ENCODE measurements around the gene CD84.
"Not testable (repeated sequence)": the region's sequence is repeated elsewhere in the genome, so short reads cannot be mapped to it uniquely, and the experiment has no call there.

The CD84 gene

GRCh38 chr1:160608941-160609340 is 29.6 kb upstream of the CD84 start:
- DNase-seq: no peak

DNA sequence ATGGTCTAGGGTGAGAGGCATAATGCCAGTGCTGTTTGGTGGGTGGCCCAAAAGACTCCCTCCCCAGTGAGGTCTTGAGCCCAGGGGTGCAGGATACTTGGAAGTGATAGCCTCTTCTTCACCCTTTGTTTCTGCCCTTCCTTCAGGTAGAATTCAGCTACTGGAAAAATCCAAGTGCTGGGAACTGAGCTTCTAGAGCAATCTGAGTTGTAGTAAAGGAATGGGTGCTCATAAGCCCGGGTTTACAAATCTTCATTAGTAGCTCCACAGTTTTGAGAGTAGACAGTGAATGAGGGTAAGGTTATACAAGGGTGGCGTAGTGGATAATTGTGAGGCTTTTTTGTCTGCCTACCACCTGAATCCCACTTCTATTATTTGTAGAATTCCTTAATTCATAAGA is 29.2 kb upstream of the CD84 start:
- no peak for DNase-seq

- DNase-seq: no peak
Observed at GRCh38 chr1:160608057-160608456, 28.8 kb upstream of the CD84 start.

- no peak for DNase-seq
Observed at GRCh38 chr1:160607672-160608032, 28.4 kb upstream of the CD84 start.

GRCh38 chr1:160607011-160607671 is 27.8 kb upstream of the CD84 start:
- DNase-seq: peak; percentile 25 to 50

GRCh38 chr1:160606611-160607010 is 27.3 kb upstream of the CD84 start:
- no peak for DNase-seq

GRCh38 chr1:160605792-160606479 is 26.6 kb upstream of the CD84 start:
- DNase-seq: no peak

- no peak for DNase-seq
Observed at GRCh38 chr1:160605205-160605604, 25.9 kb upstream of the CD84 start.

DNA sequence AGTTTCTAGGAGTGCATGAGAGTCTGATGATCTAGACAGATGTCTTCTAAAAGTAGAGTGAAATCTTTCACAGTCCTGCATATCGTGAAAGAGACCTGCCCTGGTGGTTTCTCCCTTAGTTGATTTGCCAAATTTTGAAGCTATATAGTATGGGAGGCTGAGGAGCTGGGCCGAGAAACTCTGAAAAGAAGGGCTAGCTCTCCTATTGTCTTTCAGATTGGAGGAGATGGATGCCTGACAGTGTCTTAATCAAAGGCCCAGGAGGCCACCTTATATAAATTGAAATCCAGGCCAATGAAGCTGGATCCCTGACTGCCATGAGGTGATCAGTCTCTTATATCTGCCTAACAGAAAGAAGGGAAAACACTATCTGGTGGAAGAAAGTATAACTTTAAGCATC is 18.4 kb upstream of the CD84 start:
- DNase-seq: no peak

DNA sequence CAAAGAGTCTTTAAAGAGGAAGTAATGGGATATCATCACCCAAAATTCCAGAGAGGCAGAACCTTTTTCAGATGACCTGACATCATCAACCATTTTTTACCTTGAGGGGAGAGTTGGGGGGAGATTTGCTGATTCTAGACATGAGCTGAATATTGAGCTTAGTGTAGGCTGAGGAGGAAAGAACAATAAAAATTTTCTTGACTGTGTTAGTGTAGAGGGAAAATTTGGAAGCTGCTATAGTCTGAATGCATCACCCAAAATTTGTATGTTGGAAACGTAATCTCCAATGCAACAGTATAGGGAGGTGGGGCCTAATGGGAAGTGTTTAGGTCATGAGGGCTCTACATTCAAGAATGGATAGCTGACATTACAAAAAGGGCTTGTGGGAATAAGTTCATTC is 17.8 kb upstream of the CD84 start:
- DNase-seq: no peak

DNA sequence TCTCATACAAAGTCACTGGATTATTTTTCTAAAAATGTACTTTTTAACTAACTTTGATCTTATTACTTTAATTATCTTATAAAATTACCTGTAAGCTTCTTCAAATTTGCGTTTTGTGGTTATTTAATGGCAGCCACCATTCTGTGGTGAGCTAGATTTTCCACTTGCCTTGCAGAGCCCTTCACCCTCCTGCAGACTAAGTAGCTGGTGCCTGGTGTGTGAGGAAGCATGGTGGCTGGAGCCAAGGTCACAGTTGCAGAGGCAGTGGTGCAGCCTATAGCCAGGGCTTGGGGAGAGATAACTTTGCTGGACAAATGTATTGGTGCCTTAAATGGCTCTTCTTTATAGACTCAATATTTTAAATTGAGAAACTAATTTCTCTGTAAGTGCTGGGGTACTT is 11.2 kb upstream of the CD84 start:
- DNase-seq: no peak

- DNase-seq: no peak
Observed at GRCh38 chr1:160588468-160588867, 9.2 kb upstream of the CD84 start.

GRCh38 chr1:160584784-160585183 is 5.5 kb upstream of the CD84 start:
- no peak for DNase-seq

GRCh38 chr1:160582976-160583375 is 3.7 kb upstream of the CD84 start:
- not testable (repeated sequence) for DNase-seq

GRCh38 chr1:160581961-160582360 is 2.7 kb upstream of the CD84 start:
- no peak for DNase-seq

DNA sequence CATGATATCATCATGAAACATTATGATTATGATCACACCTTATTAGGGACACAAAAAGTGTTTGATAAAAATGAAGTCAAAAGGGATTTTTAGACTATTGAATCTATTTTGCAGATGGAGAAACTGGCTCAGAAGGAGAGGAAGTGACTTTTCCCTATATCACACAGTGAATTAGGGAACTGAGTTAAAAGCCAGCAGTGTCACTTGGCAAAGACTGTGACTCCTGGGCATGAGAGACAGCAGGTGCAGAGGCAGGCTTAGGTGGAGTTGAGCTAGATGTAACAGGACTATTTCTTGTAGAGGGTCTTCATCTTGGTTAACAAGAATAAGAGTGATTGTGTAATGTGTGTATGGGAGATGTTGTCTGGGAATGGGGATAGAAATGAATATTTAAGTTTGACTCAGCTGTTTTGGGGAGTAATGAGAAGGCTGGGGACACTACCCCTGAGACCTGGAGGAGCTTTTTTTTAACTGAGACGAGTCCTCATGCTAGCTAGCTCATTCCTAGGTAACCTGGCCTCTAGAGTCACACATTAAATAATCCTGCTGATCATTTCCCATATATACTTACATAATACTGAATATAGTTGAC is 1.0 kb upstream of the CD84 start:
- DNase-seq: no peak

- no peak for DNase-seq
Observed at GRCh38 chr1:160578525-160579191, 638 bp downstream of the CD84 start.

GRCh38 chr1:160578175-160578524 is 1.1 kb downstream of the CD84 start:
- DNase-seq: no peak

GRCh38 chr1:160577671-160578070 is 1.6 kb downstream of the CD84 start:
- DNase-seq: no peak

DNA sequence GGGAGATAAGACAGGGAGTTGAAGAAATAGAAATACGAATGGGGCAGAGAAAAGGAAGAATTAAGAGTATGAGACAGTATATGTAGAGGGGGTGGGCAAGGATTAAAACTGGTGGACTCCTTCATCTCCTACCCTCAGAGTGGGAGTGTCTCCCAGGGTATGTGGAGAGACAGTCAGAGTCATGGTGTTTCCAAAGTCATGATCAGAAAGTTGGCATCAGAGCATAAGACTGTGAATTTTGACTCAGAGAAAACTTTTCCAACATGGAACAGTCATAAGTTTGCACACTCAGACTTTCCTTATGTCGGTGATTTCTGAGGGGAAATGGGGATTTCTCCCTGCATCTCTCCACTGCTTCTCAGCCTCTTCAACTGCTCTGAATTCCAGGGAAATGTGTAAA is 2.4 kb downstream of the CD84 start:
- no peak for DNase-seq

GRCh38 chr1:160576390-160576789 is 2.9 kb downstream of the CD84 start:
- DNase-seq: no peak

GRCh38 chr1:160575112-160575664 is 4.1 kb downstream of the CD84 start:
- no peak for DNase-seq

- no peak for DNase-seq
Observed at GRCh38 chr1:160570840-160571239, 8.5 kb downstream of the CD84 start.

GRCh38 chr1:160569806-160570205 is 9.5 kb downstream of the CD84 start:
- DNase-seq: no peak

Data from NCI-H524 (cell line).